RPMI7951 (cell line): ENCODE data around the gene TLN1. TPM values are rescaled to one million over a fixed set of nuclear protein-coding genes. Genes with fewer than 3 reads are reported as not detected.

Experiments used
- DNase-seq: peaks from one replicate; pipeline ENCODE4 v3.0.0-alpha.2; 2012; ENCODE audit warnings: low read depth
- total RNA-seq: library from RNA; depleted of rRNA; stranded (reverse); fragments of >200 nt; shearing (Covaris generic); gene quantifications from 2 replicates; pipeline ENCODE4 v1.2.3, GENCODE V29; 2014

Gene TLN1
- total RNA-seq, 1 experiment from 2014 or later, result 117 TPM

GRCh38 chr9:35686222-35687203 lies 45.5 kb downstream of the TLN1 start:
- DNase-seq, result peak; percentile 47

GRCh38 chr9:35685506-35685905 lies 46.5 kb downstream of the TLN1 start:
- no peak for DNase-seq

GRCh38 chr9:35684921-35685320 lies 47.1 kb downstream of the TLN1 start:
- DNase-seq, result no peak

GRCh38 chr9:35683323-35683722 lies 48.7 kb downstream of the TLN1 start:
- DNase-seq, result no peak

GRCh38 chr9:35682520-35683315 lies 49.3 kb downstream of the TLN1 start:
- DNase-seq, result no peak

DNA sequence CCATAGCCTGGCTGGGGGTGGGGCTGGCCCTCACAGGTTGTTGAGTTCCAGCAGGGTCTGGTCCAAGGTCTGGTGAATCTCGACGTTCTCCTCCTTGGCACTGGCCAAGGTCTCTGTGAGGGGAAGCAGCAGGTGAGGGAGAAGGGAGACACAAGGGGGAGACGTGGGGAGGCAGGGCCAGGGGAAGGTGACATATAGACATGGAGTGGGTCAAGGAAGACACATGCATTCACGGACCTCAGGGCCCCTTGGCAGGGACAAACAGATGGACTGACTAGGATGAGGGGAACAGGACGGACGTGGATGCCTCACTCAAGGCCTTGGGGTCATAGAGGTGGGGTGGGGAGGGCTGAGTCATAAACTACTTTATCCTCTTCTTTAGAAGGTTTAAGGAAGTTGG lies 49.9 kb downstream of the TLN1 start:
- no peak for DNase-seq

- no peak for DNase-seq
Observed at GRCh38 chr9:35681341-35682002, 50.5 kb downstream of the TLN1 start.

DNA sequence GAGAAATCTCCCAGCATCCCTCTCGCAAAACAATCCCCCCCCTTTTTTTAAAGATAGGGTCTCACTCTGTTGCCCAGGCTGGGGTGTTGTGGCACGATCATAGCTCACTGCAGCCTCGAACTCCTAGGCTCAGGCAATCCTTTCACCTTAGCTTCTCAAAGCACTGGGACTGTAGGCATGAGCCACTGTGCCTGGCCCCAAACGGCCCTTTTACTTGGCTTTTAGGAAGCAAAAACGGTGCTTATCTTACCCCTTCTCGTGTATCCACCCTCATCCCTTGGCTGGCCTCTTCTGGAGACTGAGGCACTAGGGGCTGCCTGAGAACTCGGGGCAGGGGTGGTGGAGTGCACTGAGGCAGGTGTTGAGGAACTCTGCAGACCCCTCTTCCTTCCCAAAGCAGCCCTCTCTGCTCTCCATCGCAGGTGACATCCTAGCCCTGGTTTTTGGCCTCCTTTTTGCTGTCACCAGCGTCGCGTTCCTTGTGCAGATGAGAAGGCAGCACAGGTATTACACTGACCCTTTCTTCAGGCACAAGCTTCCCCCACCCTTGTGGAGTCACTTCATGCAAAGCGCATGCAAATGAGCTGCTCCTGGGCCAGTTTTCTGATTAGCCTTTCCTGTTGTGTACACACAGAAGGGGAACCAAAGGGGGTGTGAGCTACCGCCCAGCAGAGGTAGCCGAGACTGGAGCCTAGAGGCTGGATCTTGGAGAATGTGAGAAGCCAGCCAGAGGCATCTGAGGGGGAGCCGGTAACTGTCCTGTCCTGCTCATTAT lies 51.5 kb downstream of the TLN1 start:
- DNase-seq, result no peak

- DNase-seq, result no peak
Observed at GRCh38 chr9:35679766-35680330, 52.1 kb downstream of the TLN1 start.

DNA sequence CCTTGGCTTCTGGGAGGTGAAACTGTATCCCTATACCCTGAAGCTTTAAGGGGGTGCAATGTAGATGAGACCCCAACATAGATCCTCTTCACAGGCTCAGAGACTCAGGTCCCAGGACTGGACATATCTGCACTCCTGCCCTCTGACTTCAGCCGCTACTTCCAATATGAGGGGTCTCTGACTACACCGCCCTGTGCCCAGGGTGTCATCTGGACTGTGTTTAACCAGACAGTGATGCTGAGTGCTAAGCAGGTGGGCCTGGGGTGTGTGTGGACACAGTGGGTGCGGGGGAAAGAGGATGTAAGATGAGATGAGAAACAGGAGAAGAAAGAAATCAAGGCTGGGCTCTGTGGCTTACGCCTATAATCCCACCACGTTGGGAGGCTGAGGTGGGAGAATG lies 52.9 kb downstream of the TLN1 start:
- no peak for DNase-seq

- DNase-seq, result no peak
Observed at GRCh38 chr9:35675732-35676392, 56.1 kb downstream of the TLN1 start.

- DNase-seq, result no peak
Observed at GRCh38 chr9:35675204-35675603, 56.8 kb downstream of the TLN1 start.

DNA sequence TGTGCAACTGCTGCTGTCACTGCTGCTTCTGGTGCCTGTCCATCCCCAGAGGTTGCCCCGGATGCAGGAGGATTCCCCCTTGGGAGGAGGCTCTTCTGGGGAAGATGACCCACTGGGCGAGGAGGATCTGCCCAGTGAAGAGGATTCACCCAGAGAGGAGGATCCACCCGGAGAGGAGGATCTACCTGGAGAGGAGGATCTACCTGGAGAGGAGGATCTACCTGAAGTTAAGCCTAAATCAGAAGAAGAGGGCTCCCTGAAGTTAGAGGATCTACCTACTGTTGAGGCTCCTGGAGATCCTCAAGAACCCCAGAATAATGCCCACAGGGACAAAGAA lies 58.0 kb downstream of the TLN1 start:
- DNase-seq, result no peak

DNA sequence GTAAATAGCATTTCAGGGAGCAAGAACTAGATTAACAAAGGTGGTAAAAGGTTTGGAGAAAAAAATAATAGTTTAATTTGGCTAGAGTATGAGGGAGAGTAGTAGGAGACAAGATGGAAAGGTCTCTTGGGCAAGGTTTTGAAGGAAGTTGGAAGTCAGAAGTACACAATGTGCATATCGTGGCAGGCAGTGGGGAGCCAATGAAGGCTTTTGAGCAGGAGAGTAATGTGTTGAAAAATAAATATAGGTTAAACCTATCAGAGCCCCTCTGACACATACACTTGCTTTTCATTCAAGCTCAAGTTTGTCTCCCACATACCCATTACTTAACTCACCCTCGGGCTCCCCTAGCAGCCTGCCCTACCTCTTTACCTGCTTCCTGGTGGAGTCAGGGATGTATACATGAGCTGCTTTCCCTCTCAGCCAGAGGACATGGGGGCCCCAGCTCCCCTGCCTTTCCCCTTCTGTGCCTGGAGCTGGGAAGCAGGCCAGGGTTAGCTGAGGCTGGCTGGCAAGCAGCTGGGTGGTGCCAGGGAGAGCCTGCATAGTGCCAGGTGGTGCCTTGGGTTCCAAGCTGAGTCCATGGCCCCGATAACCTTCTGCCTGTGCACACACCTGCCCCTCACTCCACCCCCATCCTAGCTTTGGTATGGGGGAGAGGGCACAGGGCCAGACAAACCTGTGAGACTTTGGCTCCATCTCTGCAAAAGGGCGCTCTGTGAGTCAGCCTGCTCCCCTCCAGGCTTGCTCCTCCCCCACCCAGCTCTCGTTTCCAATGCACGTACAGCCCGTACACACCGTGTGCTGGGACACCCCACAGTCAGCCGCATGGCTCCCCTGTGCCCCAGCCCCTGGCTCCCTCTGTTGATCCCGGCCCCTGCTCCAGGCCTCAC lies 58.6 kb downstream of the TLN1 start, which contains the start of gene CA9:
CA9 (plus strand) TSS at position 797 of the 893 bp plus-strand sequence; CDS start at position 829, 32 bp downstream.
- DNase-seq, result peak; percentile 61

DNA sequence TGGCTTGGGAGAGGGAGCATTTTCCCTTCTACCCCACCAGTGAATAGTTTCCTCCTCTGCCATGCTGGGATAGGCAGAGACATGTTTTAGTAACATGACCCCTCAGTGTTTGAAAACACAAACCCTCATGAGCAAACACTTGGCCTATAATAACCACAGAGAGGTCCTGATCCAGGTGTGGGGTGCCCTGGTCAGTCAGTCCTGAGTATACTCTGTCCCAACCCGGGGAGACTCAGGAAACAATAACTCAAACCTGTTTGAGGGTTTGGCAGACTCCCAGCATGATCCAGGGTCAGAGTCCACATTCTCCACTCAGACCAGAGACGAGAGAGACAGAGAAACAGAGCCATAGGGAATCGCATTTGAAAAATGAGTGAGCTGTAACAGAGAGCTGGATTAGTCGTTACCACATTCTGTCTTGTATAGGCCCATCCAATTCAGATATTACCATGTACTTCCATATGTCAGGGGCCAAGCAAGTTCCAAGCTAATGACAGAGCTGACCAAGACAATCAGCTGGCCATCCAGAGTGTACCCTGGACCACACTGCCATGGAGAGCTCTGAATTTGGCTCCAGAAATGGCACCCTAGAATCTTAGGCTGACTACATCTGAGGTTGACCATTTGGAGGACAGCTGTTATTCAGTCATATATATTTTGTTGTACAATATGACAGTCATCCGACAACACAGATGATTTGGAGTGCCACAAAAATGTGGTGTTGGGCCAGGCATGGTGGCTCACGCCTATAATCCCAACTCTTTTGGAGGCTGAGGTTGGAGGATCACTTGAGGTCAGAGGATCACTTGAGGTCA lies 62.5 kb downstream of the TLN1 start:
- DNase-seq, result peak; percentile 74

- DNase-seq, result no peak
Observed at GRCh38 chr9:35667939-35668338, 64.1 kb downstream of the TLN1 start.

DNA sequence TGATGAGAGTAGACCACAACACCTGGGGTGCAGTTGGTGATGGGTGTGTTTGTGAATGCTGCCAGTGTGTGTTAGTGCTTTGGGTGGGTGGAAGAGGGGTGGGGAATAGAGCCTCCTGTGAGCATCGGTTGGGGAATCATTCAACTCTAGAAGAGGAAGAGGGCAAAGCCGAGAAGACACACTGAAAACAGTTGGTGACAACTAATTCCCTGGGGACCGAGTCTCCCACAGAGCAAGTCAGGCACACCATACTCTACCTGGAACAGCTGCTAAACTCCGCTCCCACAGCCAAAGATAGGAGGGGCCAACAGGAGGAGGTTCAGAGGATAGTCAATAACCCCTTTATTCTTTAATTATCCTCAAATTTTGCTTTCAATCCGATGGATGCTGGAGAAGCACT lies 65.4 kb downstream of the TLN1 start:
- DNase-seq, result no peak

- no peak for DNase-seq
Observed at GRCh38 chr9:35666045-35666444, 66.0 kb downstream of the TLN1 start.

DNA sequence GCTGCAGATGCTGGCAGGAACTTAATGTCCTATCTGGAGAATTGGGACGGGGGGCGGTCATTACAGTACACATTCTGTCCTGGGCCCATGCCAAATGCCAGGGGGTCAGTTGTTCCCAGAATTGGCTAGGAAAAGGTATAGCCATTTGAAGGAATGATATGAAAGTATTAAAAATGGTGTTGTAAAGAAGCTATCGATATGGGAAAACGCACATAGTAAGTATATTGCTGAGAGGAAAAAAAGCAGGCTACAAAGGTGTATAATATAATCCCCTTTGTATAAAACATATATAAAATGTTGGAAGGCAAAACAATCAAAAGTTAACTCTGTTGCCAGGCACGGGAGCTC lies 66.5 kb downstream of the TLN1 start:
- DNase-seq, result no peak
